ENCODE data around the gene GCLC. TPM values are rescaled to one million over a fixed set of nuclear protein-coding genes. Genes with fewer than 3 reads are reported as not detected.

GCLC gene
- total RNA-seq, 1 experiment from 2014 or later = 37.2 TPM

DNA sequence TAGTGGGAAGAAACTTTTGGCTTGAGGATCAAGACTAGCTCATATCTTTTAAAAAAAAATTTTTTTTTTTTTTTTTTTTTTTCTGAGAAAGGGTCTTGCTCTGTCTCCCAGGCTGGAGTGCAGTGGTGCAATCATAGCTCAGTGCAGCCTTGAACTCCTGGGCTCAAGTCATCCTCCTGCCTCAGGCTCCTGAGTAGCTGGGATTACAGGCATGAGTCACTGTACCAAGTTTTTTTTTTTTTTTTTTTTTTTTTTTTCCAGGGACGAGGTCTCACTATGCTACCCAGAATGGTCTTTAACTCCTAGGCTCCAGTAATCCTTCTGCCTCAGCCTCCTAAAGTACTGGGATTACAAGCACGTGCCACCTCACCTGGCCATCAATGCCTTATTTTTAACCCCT lies 27.9 kb downstream of the GCLC start:
- ATAC-seq = no peak
- Histone ChIP-seq H3K9me3 (ENCODE audit: control insufficient read depth, insufficient read depth, low read depth, low read length) (no peaks in the 10 kb centered on the region), H3K36me3 (ENCODE audit: control insufficient read depth, insufficient read depth, low read length) (peaks cover 6% of the 10 kb centered on the region; the same call in 1 of the 2 replicates), H3K27me3 (ENCODE audit: control insufficient read depth, insufficient read depth, low read length) (no peaks in the 10 kb centered on the region), H3K4me3 (ENCODE audit: low read depth in 2 of 2, low read length in 2 of 2) (no peak overlapping the region), H3K4me1 (ENCODE audit: control insufficient read depth, insufficient read depth, low read length) (no peaks in the 10 kb centered on the region; the same call in 1 of the 2 replicates), H3K27ac (ENCODE audit: low read length) (no peak overlapping the region)
- no TSS peak for BruUV-seq (replicated peaks)
- CTCF ChIA-PET = interaction anchor here (0.6 kb wide), 1 partner anchor 216 kb away, joined by 3 read pairs; no protein-coding TSS in a partner anchor
- POLR2A ChIA-PET = interaction anchor here (0.6 kb wide), 2 partner anchors 9 to 428 kb away, joined by 3 to 10 read pairs; no protein-coding TSS in a partner anchor
- in situ Hi-C loops (cut with HindIII; ENCODE audit: low pct_unique_long_range_greater_than_20kb, low sequenced_read_pairs) = no loop called here
- DNase-seq (ENCODE audit: low read depth, low spot score) = no peak
- intact Hi-C loops (cut with micrococcal nuclease; ENCODE audit: unreplicated experiment) = no loop called here
- TF ChIP-seq, protein P1, sequence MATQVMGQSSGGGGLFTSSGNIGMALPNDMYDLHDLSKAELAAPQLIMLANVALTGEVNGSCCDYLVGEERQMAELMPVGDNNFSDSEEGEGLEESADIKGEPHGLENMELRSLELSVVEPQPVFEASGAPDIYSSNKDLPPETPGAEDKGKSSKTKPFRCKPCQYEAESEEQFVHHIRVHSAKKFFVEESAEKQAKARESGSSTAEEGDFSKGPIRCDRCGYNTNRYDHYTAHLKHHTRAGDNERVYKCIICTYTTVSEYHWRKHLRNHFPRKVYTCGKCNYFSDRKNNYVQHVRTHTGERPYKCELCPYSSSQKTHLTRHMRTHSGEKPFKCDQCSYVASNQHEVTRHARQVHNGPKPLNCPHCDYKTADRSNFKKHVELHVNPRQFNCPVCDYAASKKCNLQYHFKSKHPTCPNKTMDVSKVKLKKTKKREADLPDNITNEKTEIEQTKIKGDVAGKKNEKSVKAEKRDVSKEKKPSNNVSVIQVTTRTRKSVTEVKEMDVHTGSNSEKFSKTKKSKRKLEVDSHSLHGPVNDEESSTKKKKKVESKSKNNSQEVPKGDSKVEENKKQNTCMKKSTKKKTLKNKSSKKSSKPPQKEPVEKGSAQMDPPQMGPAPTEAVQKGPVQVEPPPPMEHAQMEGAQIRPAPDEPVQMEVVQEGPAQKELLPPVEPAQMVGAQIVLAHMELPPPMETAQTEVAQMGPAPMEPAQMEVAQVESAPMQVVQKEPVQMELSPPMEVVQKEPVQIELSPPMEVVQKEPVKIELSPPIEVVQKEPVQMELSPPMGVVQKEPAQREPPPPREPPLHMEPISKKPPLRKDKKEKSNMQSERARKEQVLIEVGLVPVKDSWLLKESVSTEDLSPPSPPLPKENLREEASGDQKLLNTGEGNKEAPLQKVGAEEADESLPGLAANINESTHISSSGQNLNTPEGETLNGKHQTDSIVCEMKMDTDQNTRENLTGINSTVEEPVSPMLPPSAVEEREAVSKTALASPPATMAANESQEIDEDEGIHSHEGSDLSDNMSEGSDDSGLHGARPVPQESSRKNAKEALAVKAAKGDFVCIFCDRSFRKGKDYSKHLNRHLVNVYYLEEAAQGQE (IDR thresholded peaks at IDR 0.05; ENCODE audit: insufficient read depth in 1 of 2, low read depth in 2 of 2, low read length in 1 of 2) = no peak
- TF ChIP-seq POLR2AphosphoS5 (IDR thresholded peaks at IDR 0.05; ENCODE audit: low read depth, low read length) (no peak), TCF7L2 (IDR thresholded peaks at IDR 0.05; ENCODE audit: low read depth, low read length) (no peak), SIN3A (IDR thresholded peaks at IDR 0.05; ENCODE audit: borderline replicate concordance, insufficient read depth, low read depth, low read length) (no peak)
- TF ChIP-seq, protein P2, sequence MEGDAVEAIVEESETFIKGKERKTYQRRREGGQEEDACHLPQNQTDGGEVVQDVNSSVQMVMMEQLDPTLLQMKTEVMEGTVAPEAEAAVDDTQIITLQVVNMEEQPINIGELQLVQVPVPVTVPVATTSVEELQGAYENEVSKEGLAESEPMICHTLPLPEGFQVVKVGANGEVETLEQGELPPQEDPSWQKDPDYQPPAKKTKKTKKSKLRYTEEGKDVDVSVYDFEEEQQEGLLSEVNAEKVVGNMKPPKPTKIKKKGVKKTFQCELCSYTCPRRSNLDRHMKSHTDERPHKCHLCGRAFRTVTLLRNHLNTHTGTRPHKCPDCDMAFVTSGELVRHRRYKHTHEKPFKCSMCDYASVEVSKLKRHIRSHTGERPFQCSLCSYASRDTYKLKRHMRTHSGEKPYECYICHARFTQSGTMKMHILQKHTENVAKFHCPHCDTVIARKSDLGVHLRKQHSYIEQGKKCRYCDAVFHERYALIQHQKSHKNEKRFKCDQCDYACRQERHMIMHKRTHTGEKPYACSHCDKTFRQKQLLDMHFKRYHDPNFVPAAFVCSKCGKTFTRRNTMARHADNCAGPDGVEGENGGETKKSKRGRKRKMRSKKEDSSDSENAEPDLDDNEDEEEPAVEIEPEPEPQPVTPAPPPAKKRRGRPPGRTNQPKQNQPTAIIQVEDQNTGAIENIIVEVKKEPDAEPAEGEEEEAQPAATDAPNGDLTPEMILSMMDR (IDR thresholded peaks at IDR 0.05) = no peak

DNA sequence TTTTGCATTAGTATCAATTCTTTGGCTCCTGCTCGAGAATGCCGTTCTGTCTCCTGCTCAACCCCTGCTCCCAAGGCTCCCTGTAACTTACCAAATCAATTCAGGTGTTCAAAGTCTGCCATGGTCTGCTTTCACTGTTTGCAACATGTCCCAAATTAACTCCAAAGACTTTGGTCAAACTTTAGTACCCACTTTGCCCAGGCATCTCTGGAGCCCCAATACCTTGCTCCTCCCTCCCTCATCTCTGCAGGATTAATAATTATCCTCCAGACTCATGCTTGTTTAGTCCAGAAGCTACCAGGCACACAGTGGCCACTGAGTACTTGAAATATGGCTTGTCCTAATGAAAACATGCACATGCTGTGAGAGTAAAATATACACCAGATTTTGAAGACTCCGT lies 30.2 kb downstream of the GCLC start:
- ATAC-seq = no peak
- in situ Hi-C loops (cut with HindIII; ENCODE audit: low pct_unique_long_range_greater_than_20kb, low sequenced_read_pairs) (no loop called here), intact Hi-C loops (cut with micrococcal nuclease; ENCODE audit: unreplicated experiment) (no loop called here)
- H3K27ac ChIP-seq (ENCODE audit: low read length) = no peak overlapping the region
- DNase-seq (ENCODE audit: low read depth, low spot score) = no peak
- POLR2A ChIA-PET = no interaction called here
- CTCF ChIA-PET = no interaction called here
- no peaks in the 10 kb centered on the region for H3K27me3 ChIP-seq (ENCODE audit: control insufficient read depth, insufficient read depth, low read length)
- no TSS peak for BruUV-seq (replicated peaks)
- H3K36me3 ChIP-seq (ENCODE audit: control insufficient read depth, insufficient read depth, low read length) = peaks cover 6% of the 10 kb centered on the region; the same call in 1 of the 2 replicates
- no peak overlapping the region for H3K4me3 ChIP-seq (ENCODE audit: low read depth in 2 of 2, low read length in 2 of 2)
- TF ChIP-seq POLR2AphosphoS5 (IDR thresholded peaks at IDR 0.05; ENCODE audit: low read depth, low read length) = no peak
- TF ChIP-seq SIN3A (IDR thresholded peaks at IDR 0.05; ENCODE audit: borderline replicate concordance, insufficient read depth, low read depth, low read length) = no peak
- no peaks in the 10 kb centered on the region for H3K9me3 ChIP-seq (ENCODE audit: control insufficient read depth, insufficient read depth, low read depth, low read length)
- no peaks in the 10 kb centered on the region; the same call in 1 of the 2 replicates for H3K4me1 ChIP-seq (ENCODE audit: control insufficient read depth, insufficient read depth, low read length)

DNA sequence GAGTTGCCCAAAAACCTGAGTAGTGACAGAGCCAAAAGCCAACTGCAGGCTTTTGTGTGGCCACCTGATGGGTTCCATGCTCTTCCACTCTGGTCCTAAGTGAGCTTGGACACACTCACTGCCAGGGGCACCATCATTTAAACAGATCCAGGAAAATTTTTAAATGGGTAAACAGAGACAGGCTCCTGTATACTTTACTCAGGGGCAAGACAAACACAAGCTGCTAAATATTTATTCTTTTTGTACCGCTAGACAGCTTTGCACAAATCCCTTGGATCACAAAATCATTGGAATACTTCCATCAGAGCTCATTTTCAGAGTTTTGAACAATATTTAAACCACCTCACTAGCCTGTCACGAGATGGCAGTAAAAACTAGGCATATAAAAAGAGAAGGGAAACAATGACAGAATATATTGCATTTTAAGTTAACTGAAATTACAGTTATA lies 31.4 kb downstream of the GCLC start:
- no TSS peak for BruUV-seq (replicated peaks)
- CTCF ChIA-PET = no interaction called here

More for the DNA sequence above, 31.4 kb downstream of the GCLC start:
- in situ Hi-C loops (cut with HindIII; ENCODE audit: low pct_unique_long_range_greater_than_20kb, low sequenced_read_pairs) (no loop called here), intact Hi-C loops (cut with micrococcal nuclease; ENCODE audit: unreplicated experiment) (no loop called here)
- no peak for ATAC-seq
- no peak overlapping the region for H3K4me3 ChIP-seq (ENCODE audit: low read depth in 2 of 2, low read length in 2 of 2)
- DNase-seq (ENCODE audit: low read depth, low spot score) = no peak
- TF ChIP-seq, protein P1 (IDR thresholded peaks at IDR 0.05; ENCODE audit: insufficient read depth in 1 of 2, low read depth in 2 of 2, low read length in 1 of 2) = no peak
- TF ChIP-seq TCF7L2 (IDR thresholded peaks at IDR 0.05; ENCODE audit: low read depth, low read length) (no peak), POLR2AphosphoS5 (IDR thresholded peaks at IDR 0.05; ENCODE audit: low read depth, low read length) (no peak), SIN3A (IDR thresholded peaks at IDR 0.05; ENCODE audit: borderline replicate concordance, insufficient read depth, low read depth, low read length) (no peak)
- TF ChIP-seq, protein P2 (IDR thresholded peaks at IDR 0.05) = no peak
- H3K27ac ChIP-seq (ENCODE audit: low read length) = no peak overlapping the region
- H3K9me3 ChIP-seq (ENCODE audit: control insufficient read depth, insufficient read depth, low read depth, low read length) = no peaks in the 10 kb centered on the region
- H3K36me3 ChIP-seq (ENCODE audit: control insufficient read depth, insufficient read depth, low read length) = peaks cover 6% of the 10 kb centered on the region; the same call in 1 of the 2 replicates
- H3K27me3 ChIP-seq (ENCODE audit: control insufficient read depth, insufficient read depth, low read length) = no peaks in the 10 kb centered on the region
- POLR2A ChIA-PET = interaction anchor here (0.6 kb wide), 1 partner anchor 24 kb away, joined by 5 read pairs; no protein-coding TSS in a partner anchor
- H3K4me1 ChIP-seq (ENCODE audit: control insufficient read depth, insufficient read depth, low read length) = no peaks in the 10 kb centered on the region; the same call in 1 of the 2 replicates

All from Panc1 (cell line).